HCT116 (cell line): Measurements from ENCODE around the gene NFKBIA. TPM values are rescaled to one million over a fixed set of nuclear protein-coding genes. Genes with fewer than 3 reads are reported as not detected.

Source experiments
- ATAC-seq: fragments of 200-7000 bp; cut with Tn5 transposase; 2 replicates; pipeline ENCODE4 v1.9.1; 2020; ENCODE audit warnings: mild to moderate bottlenecking, moderate library complexity
- BruUV-seq: library from RNA; stranded (reverse); fragments of 400-500 nt; replicated peaks from 2 replicates; lab custom pipeline; 2021; lab: Mats Ljungman, UMichigan
- CTCF ChIA-PET: fragments of 300-600 bp; sonication (Branson Sonifier 250); formaldehyde crosslinking; loops from one replicate; lab custom pipeline; 2021; ENCODE audit warnings: antibody characterized with exemption; lab: Charles Lee
- POLR2A ChIA-PET: fragments of 300-600, 350-600 bp; sonication (Branson Sonifier 250); formaldehyde crosslinking; loops from one replicate; lab custom pipeline; 2021; ENCODE audit warnings: antibody characterized with exemption; lab: Charles Lee
- RAD21 ChIA-PET, 2 experiments: fragments of 300-600 bp; sonication (Branson Sonifier 250); formaldehyde crosslinking; loops; one replicate each; lab custom pipeline; 2023; ENCODE audit warnings: low total read pairs in 2 of 2; ENCODE audit not compliant: uncharacterized antibody in 2 of 2, unreplicated experiment in 2 of 2, low non-redundant PET in 1 of 2; lab: Charles Lee
- DNase-seq: peaks from one replicate; pipeline ENCODE4 v3.0.0-alpha.2; 2010; ENCODE audit warnings: low read depth, low spot score
- H2AFZ ChIP-seq: fragments of 200-600 bp; shearing (Covaris generic), sonication (generic); 2 replicates; pipeline ENCODE4 v1.6.1; 2017; ENCODE audit warnings: low read depth, mixed run types, mixed read lengths, antibody characterized with exemption, low read length; ENCODE audit not compliant: poor library complexity, severe bottlenecking
- H3K27ac ChIP-seq: 2 replicates; pipeline ENCODE4 v1.5.1; 2012; ENCODE audit warnings: low read depth, low read length
- H3K27me3 ChIP-seq: fragments of 200-600 bp; sonication (generic); 2 replicates; pipeline ENCODE4 v1.6.1; 2016; ENCODE audit warnings: mixed run types, low read length, mixed read lengths; ENCODE audit not compliant: insufficient read depth
- H3K36me3 ChIP-seq, 2 experiments: fragments of 200-500 bp in 1 of 2; fragments of 200-600 bp in 1 of 2; sonication (Bioruptor generic) in 1 of 2; sonication (generic) in 1 of 2; 2 replicates each; pipeline versions ENCODE4 v1.5.1 to v1.6.1; 2014 to 2016; ENCODE audit warnings: low read length in 2 of 2, inconsistent platforms in 1 of 2, mixed read lengths in 1 of 2, mixed run types in 1 of 2; ENCODE audit not compliant: insufficient read depth in 2 of 2, control insufficient read depth in 1 of 2
- H3K4me1 ChIP-seq, 2 experiments: fragments of 200-600 bp in 1 of 2; sonication (generic) in 1 of 2; 2 replicates each; pipeline versions ENCODE4 v1.5.1 to v1.6.1; 2012 to 2017; ENCODE audit warnings: low read length in 2 of 2, inconsistent platforms in 1 of 2, mild to moderate bottlenecking in 1 of 2, mixed read lengths in 1 of 2, mixed run types in 1 of 2, moderate library complexity in 1 of 2; ENCODE audit not compliant: insufficient read depth in 2 of 2, control insufficient read depth in 1 of 2
- H3K4me2 ChIP-seq: fragments of 200-600 bp; sonication (generic); 2 replicates; pipeline ENCODE4 v1.6.1; 2017; ENCODE audit warnings: mixed run types, low read length, mixed read lengths
- H3K4me3 ChIP-seq, 2 experiments: fragments of 200-600 bp in 1 of 2; sonication (generic) in 1 of 2; replicated peaks in 1 of 2; 2 replicates each; pipeline ENCODE4 v1.5.1; 2011 to 2016; ENCODE audit warnings: low read length in 2 of 2, control low read depth in 1 of 2, low read depth in 1 of 2, mild to moderate bottlenecking in 1 of 2, mixed read lengths in 1 of 2, mixed run types in 1 of 2
- H3K79me2 ChIP-seq: fragments of 200-600 bp; sonication (generic); 2 replicates; pipeline ENCODE4 v1.6.1; 2017; ENCODE audit warnings: mild to moderate bottlenecking, mixed run types, low read length, moderate library complexity, mixed read lengths; ENCODE audit not compliant: insufficient read depth
- H3K9ac ChIP-seq: fragments of 200-600 bp; sonication (generic); 2 replicates; pipeline ENCODE4 v1.6.1; 2016; ENCODE audit warnings: low read length, mixed read lengths
- H3K9me2 ChIP-seq: fragments of 200-600 bp; sonication (generic), shearing (Covaris generic); 2 replicates; pipeline ENCODE4 v1.6.1; 2017; ENCODE audit warnings: mixed run types, mild to moderate bottlenecking, moderate library complexity; ENCODE audit not compliant: insufficient read depth
- H3K9me3 ChIP-seq, 2 experiments: fragments of 200-500 bp in 1 of 2; fragments of 200-600 bp in 1 of 2; sonication (Bioruptor generic) in 1 of 2; sonication (generic) in 1 of 2; 2 replicates each; pipeline ENCODE4 v1.6.1; 2014 to 2017; ENCODE audit warnings: low read length in 2 of 2, mixed read lengths in 2 of 2, inconsistent platforms in 1 of 2, low read depth in 1 of 2, mild to moderate bottlenecking in 1 of 2, mixed run types in 1 of 2, moderate library complexity in 1 of 2; ENCODE audit not compliant: control insufficient read depth in 1 of 2, insufficient read depth in 1 of 2
- H4K20me1 ChIP-seq: fragments of 200-600 bp; sonication (generic), shearing (Covaris generic); 2 replicates; pipeline ENCODE4 v1.6.1; 2017; ENCODE audit warnings: mixed run types, mild to moderate bottlenecking, moderate library complexity; ENCODE audit not compliant: insufficient read depth
- CEBPB ChIP-seq: IDR thresholded peaks from 2 replicates; pipeline ENCODE4 v1.6.1; 2012; ENCODE audit warnings: low read depth
- FOSL1 ChIP-seq: IDR thresholded peaks from 2 replicates; pipeline ENCODE4 v1.6.1; 2012; ENCODE audit warnings: low read depth
- JUND ChIP-seq: IDR thresholded peaks from 2 replicates; pipeline ENCODE4 v1.6.1; 2012
- POLR2A ChIP-seq: IDR thresholded peaks from 2 replicates; pipeline ENCODE4 v1.7.0; 2011; ENCODE audit warnings: borderline replicate concordance; ENCODE audit not compliant: insufficient read depth, insufficient read length; ENCODE audit errors: extremely low read depth
- TCF7L2 ChIP-seq: IDR thresholded peaks from 2 replicates; pipeline ENCODE4 v1.7.0; 2011; ENCODE audit warnings: borderline replicate concordance, inconsistent platforms; ENCODE audit not compliant: insufficient read depth, insufficient read length; ENCODE audit errors: extremely low read depth
- ZBTB33 ChIP-seq: IDR thresholded peaks from 2 replicates; pipeline ENCODE4 v1.6.1; 2011; ENCODE audit warnings: mild to moderate bottlenecking, low read length, moderate library complexity; ENCODE audit not compliant: insufficient replicate concordance; ENCODE audit errors: extremely low read depth
- ZFX ChIP-seq: fragments of 450-650 bp; IDR thresholded peaks from 2 replicates; pipeline ENCODE4 v1.6.1; 2017
- intact Hi-C: fragments of 100-400 bp; cut with micrococcal nuclease; formaldehyde crosslinking; loops from 2 replicates; pipeline ENCODE4 v1.10.0; 2022
- total RNA-seq: library from RNA; stranded (reverse); gene quantifications from one replicate; pipeline ENCODE4 v1.2.1, GENCODE V29; 2021; ENCODE audit not compliant: unreplicated experiment

The NFKBIA gene
- total RNA-seq, 1 experiment from 2014 or later, result 42.6 TPM

GRCh38 chr14:35420036-35420811, 15.7 kb upstream of the NFKBIA start:
- Histone ChIP-seq H3K27me3 (no peaks in the 10 kb centered on the region), H4K20me1 (no peaks in the 10 kb centered on the region), H3K79me2 (no peaks in the 10 kb centered on the region), H3K9me3 (no peaks in the 10 kb centered on the region), H3K9me2 (no peaks in the 10 kb centered on the region), H3K4me2 (no peak overlapping the region), H3K27ac (no peak overlapping the region), H3K36me3 (no peaks in the 10 kb centered on the region), H3K9ac (no peak overlapping the region), H2AFZ (no peak overlapping the region), H3K4me1 (no peaks in the 10 kb centered on the region; a peak in 1 of 4 replicates), H3K4me3 (no peak overlapping the region)
- POLR2A ChIA-PET, result no interaction called here
- CTCF ChIA-PET, result interaction anchor here (0.9 to 1.0 kb wide), 2 partner anchors 19 to 205 kb away, joined by 3 read pairs; no protein-coding TSS in a partner anchor
- ATAC-seq (no peak), DNase-seq (no peak)
- RAD21 ChIA-PET, result no interaction called here
- TF ChIP-seq TCF7L2 (no peak), FOSL1 (no peak), CEBPB (no peak), POLR2A (no peak), JUND (no peak), ZFX (no peak), ZBTB33 (no peak)
- intact Hi-C loops, result loop anchor here (5.0 kb wide), 1 partner anchor 397 kb away; no protein-coding TSS in a partner anchor
- no TSS peak for BruUV-seq
